A549 (cell line): ENCODE results near the gene IL20RB.

ENCODE experiments used
- BCL3 ChIP-seq: fragments of >200 bp; sonication (Bioruptor Twin); formaldehyde crosslinking; IDR thresholded peaks from 3 replicates; pipeline ENCODE4 v1.6.1; 2016
- CBX2 ChIP-seq: fragments of 200-600 bp; sonication (generic); IDR thresholded peaks from 2 replicates; pipeline ENCODE4 v1.6.1; 2016; ENCODE audit warnings: low read depth, mild to moderate bottlenecking, borderline replicate concordance
- CTCF ChIP-seq: fragments of >200 bp; sonication (Bioruptor Twin); formaldehyde crosslinking; IDR thresholded peaks from 3 replicates; pipeline ENCODE4 v1.5.1; 2016
- FOSL2 ChIP-seq, 2 experiments: fragments of 450-650 bp in 1 of 2; fragments of >200 bp in 1 of 2; sonication (Bioruptor Twin) in 1 of 2; formaldehyde crosslinking; IDR thresholded peaks; 2 replicates each; pipeline versions ENCODE4 v1.5.0 to v1.6.1; 2016 to 2020; ENCODE audit warnings: mild to moderate bottlenecking in 1 of 2, moderate library complexity in 1 of 2
- GATA3 ChIP-seq: IDR thresholded peaks from 2 replicates; pipeline ENCODE4 v1.6.1; 2012; ENCODE audit warnings: borderline replicate concordance
- HOXB13 ChIP-seq: fragments of 250-450 bp; sonication (Bioruptor Pico); IDR thresholded peaks from 2 replicates; pipeline ENCODE4 v1.5.0; 2020; ENCODE audit warnings: low read depth, mild to moderate bottlenecking, moderate library complexity
- NR3C1 ChIP-seq: fragments of >200 bp; sonication (Bioruptor Twin); formaldehyde crosslinking; IDR thresholded peaks from 3 replicates; pipeline ENCODE4 v1.6.1; 2017
- POLR2A ChIP-seq: IDR thresholded peaks from 2 replicates; pipeline ENCODE4 v1.6.1; 2012; ENCODE audit warnings: mild to moderate bottlenecking, low read length
- RAD21 ChIP-seq, 2 experiments: fragments of >200 bp in 1 of 2; sonication (Bioruptor Twin) in 1 of 2; formaldehyde crosslinking in 1 of 2; IDR thresholded peaks in 1 of 2; conservative IDR thresholded peaks in 1 of 2; 2 replicates in 1 of 2; 3 replicates in 1 of 2; pipeline ENCODE4 v1.6.1; 2012 to 2018; ENCODE audit warnings: inconsistent platforms in 1 of 2
- RFX5 ChIP-seq: fragments of 450-650 bp; IDR thresholded peaks from 2 replicates; pipeline ENCODE4 v1.7.1; 2014; ENCODE audit warnings: antibody characterized with exemption, mild to moderate bottlenecking, moderate library complexity

- TF ChIP-seq NR3C1 (no peak), CTCF (no peak), FOSL2 (IDR thresholded peaks at IDR 0.05) (no peak), FOSL2 (CRISPR knock-in tag; IDR thresholded peaks at IDR 0.05) (no peak), RAD21 (conservative IDR thresholded peaks at IDR 0.05 in 1 of 2, IDR thresholded peaks at IDR 0.05 in 1 of 2) (no peak), BCL3 (no peak), POLR2A (no peak), RFX5 (no peak), CBX2 (no peak), HOXB13 (CRISPR knock-in tag) (no peak), GATA3 (no peak)
These were observed 27.1 kb downstream of the IL20RB start for GRCh38 chr3:136984837-136985236.
